Gastrocnemius medialis (tissue), 4 donors: ENCODE results near the gene KIAA1217.
A peak's percentile ranks its signal among the peaks of the same experiment; 100 is the strongest.

ENCODE experiments used
- POLR2A ChIP-seq, 2 donors: fragments of 450-650 bp; IDR thresholded peaks; one replicate each; pipeline ENCODE4 v1.6.1; 2017; ENCODE audit warnings: antibody characterized with exemption in 2 of 2, mild to moderate bottlenecking in 2 of 2, moderate library complexity in 2 of 2
- TF ChIP-seq, protein P1 (sequence below), 5 experiments: fragments of 450-650 bp in 3 of 5; fragments of 200-600 bp in 2 of 5; sonication (generic) in 2 of 5; IDR thresholded peaks in 4 of 5; conservative IDR thresholded peaks in 1 of 5; 1 replicate in 4 of 5; 2 replicates in 1 of 5; pipeline ENCODE4 v1.5.1; 2016 to 2019; ENCODE audit warnings: antibody characterized with exemption in 5 of 5, mild to moderate bottlenecking in 3 of 5, moderate library complexity in 3 of 5

GRCh38 chr10:24310104-24310503 lies 101.2 kb downstream of the KIAA1217 start:
- TF ChIP-seq, protein P1, sequence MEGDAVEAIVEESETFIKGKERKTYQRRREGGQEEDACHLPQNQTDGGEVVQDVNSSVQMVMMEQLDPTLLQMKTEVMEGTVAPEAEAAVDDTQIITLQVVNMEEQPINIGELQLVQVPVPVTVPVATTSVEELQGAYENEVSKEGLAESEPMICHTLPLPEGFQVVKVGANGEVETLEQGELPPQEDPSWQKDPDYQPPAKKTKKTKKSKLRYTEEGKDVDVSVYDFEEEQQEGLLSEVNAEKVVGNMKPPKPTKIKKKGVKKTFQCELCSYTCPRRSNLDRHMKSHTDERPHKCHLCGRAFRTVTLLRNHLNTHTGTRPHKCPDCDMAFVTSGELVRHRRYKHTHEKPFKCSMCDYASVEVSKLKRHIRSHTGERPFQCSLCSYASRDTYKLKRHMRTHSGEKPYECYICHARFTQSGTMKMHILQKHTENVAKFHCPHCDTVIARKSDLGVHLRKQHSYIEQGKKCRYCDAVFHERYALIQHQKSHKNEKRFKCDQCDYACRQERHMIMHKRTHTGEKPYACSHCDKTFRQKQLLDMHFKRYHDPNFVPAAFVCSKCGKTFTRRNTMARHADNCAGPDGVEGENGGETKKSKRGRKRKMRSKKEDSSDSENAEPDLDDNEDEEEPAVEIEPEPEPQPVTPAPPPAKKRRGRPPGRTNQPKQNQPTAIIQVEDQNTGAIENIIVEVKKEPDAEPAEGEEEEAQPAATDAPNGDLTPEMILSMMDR (IDR thresholded peaks at IDR 0.05 in 4 of 5, conservative IDR thresholded peaks at IDR 0.05 in 1 of 5) = peak in 2 of 5 experiments; percentile 21 to 33
- TF ChIP-seq POLR2A (IDR thresholded peaks at IDR 0.05) = peak in 1 of 2 donors; percentile 6
